ENCODE data around the gene IGFL1.
"Not testable (repeated sequence)": the region's sequence is repeated elsewhere in the genome, so short reads cannot be mapped to it uniquely, and the experiment has no call there.

The IGFL1 gene

GRCh38 chr19:46204008-46204407 lies 25.5 kb upstream of the IGFL1 start:
- no peak for TF ChIP-seq ZFX (IDR thresholded peaks at IDR 0.05; ENCODE audit: borderline replicate concordance)
- TF ChIP-seq CTCF (IDR thresholded peaks at IDR 0.05), result no peak
- no peak overlapping the region for H3K27ac ChIP-seq

DNA sequence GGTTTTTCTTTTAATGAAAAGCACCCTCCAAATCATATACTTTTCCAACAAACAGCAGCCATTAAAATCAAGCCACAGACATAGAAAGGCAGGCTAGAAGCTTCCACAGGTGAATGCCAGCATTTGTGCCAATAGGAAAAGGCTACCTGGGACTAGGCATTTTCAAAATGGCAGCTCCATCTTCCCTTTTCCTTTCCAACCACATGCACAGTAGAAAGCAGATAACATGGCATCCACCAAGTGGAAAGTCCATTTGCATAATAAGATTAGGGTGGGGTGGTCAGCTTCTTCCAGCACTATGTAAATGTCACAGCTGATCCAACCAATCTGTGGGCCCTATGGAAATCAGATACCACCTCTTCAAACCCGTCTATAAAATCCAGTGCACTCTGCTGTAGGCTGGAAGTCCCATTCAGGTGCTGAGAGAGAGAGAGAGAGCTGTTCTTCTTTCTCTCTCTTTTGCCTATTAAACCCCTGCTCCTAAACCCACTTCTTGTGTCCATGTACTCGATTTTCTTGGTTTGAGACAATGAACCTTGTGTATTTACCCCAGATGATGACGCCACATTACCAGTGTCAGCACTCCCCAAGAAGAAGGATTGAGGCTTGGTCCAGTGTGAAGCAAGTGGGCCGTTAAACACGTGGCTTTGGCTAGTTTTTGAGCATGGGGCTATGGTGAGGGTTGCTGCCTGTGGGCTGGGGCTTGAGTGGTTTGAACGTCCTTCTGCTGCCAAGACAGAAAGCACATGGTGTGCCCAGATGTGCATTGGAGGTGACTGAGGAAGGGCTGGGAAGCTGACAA lies 24.2 kb upstream of the IGFL1 start:
- TF ChIP-seq ZFX (IDR thresholded peaks at IDR 0.05; ENCODE audit: borderline replicate concordance), result no peak
- TF ChIP-seq CTCF (IDR thresholded peaks at IDR 0.05), result no peak
- H3K27ac ChIP-seq, result no peak overlapping the region

DNA sequence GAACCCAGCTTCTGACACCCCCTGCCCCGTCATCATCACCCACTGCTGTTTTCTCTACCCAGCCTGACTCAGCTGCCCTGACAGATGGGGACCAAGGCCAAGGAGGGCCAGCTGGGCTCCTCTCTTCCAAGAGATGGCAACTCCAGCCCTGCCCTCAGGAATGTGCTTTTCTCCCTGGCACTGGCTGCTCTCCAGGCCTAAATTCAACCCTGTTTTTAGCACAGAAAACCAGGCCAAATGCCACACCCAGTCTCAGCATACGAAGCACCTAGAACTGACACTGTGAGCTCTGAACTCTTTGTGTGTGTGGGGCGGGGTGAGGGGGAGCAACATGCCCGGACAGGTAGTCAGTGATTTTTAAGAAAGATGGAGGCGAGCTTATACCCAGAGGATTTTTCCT lies 23.4 kb upstream of the IGFL1 start:
- no peak overlapping the region for H3K27ac ChIP-seq
- TF ChIP-seq ZFX (IDR thresholded peaks at IDR 0.05; ENCODE audit: borderline replicate concordance), result no peak

- no peak overlapping the region for H3K27ac ChIP-seq
- TF ChIP-seq ZFX (IDR thresholded peaks at IDR 0.05; ENCODE audit: borderline replicate concordance), result no peak
- TF ChIP-seq CTCF (IDR thresholded peaks at IDR 0.05), result no peak
These were observed 22.9 kb upstream of the IGFL1 start for GRCh38 chr19:46206682-46207081.

DNA sequence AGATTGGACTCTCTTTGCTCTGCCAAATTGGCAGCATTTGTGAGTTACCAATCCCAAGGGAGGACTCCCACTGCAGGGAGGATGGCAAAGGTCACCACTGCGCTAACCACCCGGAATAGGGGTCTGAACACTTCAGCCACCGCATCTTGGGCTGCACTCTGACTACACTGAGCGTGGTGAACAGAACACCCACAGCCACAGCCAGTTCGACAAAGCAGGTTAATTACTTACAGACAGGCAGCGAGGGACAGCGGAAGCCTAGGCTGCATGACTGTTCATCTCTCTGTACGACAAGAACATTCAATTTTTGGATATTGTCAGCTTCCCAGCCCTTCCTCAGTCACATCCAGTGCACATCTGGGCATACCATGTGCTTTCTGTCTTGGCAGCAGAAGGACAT lies 21.7 kb upstream of the IGFL1 start:
- not testable (repeated sequence) for H3K27ac ChIP-seq

DNA sequence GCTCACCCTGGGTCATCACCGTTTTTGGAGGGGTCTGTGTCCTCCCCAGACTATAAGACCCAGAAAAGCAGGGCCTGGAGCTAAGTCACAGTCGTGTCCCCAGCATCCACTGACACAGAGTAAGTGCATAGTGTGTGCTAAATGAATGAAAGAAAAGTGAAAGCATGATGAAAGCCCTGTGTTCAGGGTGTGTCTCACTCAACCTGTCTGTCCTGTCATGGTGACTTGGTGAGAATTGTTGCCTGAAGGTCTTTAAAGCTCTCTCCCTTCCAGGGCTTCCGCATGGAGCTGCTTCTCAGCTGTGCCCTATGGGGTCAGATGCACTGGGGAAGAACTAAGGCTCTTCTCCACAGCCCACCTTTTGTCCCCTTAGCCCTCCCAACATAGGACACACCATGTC lies 20.5 kb upstream of the IGFL1 start:
- H3K27ac ChIP-seq, result no peak overlapping the region
- TF ChIP-seq CTCF (IDR thresholded peaks at IDR 0.05) (no peak), ZFX (IDR thresholded peaks at IDR 0.05; ENCODE audit: borderline replicate concordance) (no peak)

GRCh38 chr19:46209472-46209871 lies 20.1 kb upstream of the IGFL1 start:
- no peak for TF ChIP-seq ZFX (IDR thresholded peaks at IDR 0.05; ENCODE audit: borderline replicate concordance)
- H3K27ac ChIP-seq, result no peak overlapping the region

- no peak overlapping the region for H3K27ac ChIP-seq
- TF ChIP-seq CTCF (IDR thresholded peaks at IDR 0.05) (no peak), ZFX (IDR thresholded peaks at IDR 0.05; ENCODE audit: borderline replicate concordance) (no peak)
These were observed 18.9 kb upstream of the IGFL1 start for GRCh38 chr19:46210669-46211068.

DNA sequence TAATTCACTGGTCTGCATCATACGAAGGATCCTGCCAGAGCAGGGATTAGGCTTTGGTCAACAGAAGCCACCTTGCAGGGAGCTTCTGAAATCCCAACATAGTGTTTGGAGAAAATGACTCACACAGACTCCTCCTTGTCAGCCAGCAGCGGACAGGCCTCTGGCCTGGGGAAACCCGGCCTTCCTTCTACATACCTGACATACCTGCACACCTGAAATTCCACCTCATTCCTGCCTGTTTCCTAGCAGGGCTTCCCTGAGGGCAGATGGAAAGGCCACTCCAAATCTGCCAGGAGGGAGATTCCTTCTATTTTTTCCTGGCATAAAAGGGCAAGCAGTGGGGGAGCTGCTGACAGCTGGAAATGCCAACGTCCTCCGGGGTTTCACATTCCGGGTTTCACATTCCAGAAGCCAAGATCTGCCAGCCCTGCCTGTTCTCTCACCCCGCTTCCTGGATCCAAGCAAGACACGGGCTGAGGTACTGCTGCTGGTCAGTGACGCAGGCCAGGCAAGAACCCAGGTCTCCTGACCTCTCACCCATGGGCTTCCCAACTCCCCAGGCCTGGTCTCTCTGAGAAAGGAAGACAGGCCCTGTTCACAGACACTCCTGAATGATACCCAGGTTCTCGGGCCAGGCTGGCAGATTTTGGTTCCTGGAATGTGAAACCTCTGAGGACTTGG lies 18.2 kb upstream of the IGFL1 start:
- TF ChIP-seq CTCF (IDR thresholded peaks at IDR 0.05), result no peak
- TF ChIP-seq ZFX (IDR thresholded peaks at IDR 0.05; ENCODE audit: borderline replicate concordance), result no peak
- H3K27ac ChIP-seq, result no peak overlapping the region

- H3K27ac ChIP-seq, result not testable (repeated sequence)
These were observed 16.9 kb upstream of the IGFL1 start for GRCh38 chr19:46212592-46212991.
